ENCODE data around the gene NEDD4.
"Not testable (repeated sequence)": the region's sequence is repeated elsewhere in the genome, so short reads cannot be mapped to it uniquely, and the experiment has no call there.

NEDD4 gene

DNA sequence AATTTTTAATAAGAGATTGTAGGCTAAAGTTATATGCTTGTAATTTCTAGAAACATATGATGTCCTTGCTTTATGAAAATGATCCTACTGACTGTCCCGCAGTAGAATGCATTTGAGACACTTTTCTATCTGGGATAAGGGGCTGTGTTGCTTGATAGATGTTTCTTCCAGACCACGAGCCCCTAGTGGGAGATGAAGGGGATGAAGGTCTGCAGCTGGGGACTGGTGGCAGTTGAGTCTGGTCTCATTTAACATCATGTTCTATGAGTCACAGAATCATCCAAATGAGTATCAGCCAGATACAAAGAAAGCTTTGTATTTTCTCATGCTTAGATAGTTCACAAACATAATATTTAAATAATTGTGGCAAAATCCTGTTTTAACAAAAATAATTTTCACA, 166.2 kb downstream of the NEDD4 start:
- DNase-seq (ENCODE audit: low read depth in 2 of 2): no peak

DNA sequence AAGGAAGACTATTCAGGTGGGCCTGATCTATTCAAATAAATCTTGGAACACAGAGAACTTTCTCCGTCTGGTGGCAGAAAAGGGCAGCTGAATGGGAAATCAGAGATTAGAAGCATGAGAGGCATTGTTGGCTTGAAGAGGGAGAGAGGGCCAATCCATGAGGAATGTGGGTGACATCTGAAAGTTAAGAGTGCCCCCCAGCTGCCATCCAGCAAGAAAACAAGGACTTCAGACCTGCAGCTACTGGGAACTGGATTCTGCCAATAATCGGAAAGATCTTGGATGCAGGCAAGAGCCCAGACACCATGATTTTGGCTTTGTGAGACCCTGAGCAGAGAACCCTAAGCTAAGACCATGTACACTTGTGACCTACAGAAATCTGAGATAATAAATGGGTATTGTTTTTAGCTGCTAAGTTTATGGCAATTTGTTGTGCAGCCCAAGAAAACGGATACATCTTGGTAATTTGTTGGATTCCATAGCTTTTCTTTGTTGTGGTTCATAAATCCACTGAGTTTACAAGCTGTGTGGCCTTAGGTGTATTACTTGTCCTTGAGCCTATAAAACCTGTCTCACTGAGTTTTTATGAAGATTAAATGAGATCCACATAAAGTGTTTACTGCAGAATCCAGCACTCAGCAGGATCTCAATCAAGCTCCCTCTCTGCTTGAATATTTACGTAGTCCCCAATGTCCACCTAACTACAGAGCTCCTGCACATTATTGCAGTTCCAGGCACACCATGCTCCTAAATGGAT, 168.4 kb downstream of the NEDD4 start:
- no peak for DNase-seq (ENCODE audit: low read depth in 2 of 2)

DNA sequence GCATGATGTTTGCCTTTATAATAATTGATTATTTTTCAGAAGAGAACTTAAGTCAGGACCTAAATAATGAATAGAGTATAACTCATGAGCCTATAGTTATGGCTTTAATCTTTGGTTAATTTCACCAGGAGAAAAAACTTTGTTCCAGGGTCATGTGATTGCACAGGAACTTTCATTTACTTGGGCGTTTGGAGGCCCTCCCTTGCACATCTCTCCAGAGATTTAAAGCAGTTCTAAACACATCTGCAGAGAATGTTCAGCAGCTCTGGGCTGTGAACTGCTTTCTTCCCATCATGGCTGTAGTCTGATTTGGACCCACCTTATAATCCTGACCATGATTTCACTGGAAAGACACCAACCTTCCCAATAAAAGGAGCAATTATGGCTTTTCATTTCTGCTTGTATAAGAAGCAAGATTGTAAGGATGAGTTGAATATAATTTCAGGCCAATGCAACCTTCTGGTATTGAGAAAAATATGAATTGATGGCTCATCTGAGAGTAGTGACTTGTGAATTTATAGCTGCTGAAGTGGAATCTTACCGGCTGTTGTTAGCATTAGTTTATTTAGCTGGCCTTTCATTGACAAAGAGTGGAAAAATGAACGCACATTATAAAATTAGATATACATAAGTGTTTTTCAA, 169.6 kb downstream of the NEDD4 start:
- no peak for DNase-seq (ENCODE audit: low read depth in 2 of 2)

DNA sequence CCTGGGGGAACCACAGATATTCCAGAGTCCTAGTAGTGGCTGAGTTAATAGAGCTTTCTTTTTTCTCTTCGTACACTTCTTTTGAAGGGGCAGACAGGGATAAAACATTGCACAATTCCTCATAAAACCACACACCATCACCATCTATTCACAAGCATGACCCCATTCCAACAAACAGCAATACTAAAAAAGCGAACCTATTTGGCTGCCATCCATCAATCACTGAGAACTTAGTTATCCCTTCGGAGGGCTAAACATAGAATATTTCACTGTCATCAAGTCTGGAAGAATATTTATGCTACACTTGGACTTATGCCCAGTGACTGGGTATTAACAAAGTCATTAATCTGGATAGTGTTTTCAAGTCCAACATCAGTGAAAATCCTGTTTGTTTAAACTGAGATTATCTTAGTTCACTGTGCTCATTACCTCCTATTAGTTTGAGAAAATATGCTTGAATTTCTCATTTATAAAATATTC, 170.2 kb downstream of the NEDD4 start:
- DNase-seq (ENCODE audit: low read depth in 2 of 2): no peak

DNA sequence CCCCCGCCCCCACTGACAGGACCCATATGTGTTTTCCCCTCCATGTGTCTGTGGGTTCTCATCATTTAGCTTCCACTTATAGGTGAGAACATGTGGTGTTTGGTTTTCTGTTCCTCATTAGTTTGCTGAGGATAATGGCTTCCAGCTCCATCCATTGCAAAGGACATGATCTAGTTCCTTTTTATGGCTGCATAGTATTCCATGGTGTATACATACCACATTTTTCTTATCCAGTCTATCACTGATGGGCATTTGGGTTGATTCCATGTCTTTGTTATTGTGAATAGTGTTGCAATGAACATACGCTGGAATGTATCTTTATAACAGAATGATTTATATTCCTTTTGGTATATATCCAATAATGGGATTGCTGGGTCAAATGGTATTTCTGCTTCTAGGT, 171.7 kb downstream of the NEDD4 start:
- not testable (repeated sequence) for DNase-seq (ENCODE audit: low read depth in 2 of 2)

DNA sequence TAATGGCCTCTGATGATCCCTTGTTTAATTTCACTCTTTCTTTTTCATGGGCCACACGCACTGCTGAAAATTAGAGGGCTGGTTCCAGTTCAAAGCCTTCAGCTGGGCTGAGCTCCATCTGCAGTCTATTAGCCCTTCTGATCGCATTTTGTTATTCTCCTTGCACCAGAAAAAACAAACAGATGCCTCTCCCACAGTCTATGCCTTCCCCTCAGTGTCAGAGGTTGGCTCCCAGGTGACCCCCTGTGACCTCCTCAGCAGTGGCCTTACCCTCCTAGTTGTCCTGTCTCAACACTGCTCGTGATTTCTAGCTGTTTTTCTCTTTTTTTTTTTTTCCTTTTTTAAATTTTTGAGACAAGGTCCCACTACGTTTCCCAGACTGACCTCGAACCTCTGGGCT, 173.4 kb downstream of the NEDD4 start:
- DNase-seq (ENCODE audit: low read depth in 2 of 2): no peak

DNA sequence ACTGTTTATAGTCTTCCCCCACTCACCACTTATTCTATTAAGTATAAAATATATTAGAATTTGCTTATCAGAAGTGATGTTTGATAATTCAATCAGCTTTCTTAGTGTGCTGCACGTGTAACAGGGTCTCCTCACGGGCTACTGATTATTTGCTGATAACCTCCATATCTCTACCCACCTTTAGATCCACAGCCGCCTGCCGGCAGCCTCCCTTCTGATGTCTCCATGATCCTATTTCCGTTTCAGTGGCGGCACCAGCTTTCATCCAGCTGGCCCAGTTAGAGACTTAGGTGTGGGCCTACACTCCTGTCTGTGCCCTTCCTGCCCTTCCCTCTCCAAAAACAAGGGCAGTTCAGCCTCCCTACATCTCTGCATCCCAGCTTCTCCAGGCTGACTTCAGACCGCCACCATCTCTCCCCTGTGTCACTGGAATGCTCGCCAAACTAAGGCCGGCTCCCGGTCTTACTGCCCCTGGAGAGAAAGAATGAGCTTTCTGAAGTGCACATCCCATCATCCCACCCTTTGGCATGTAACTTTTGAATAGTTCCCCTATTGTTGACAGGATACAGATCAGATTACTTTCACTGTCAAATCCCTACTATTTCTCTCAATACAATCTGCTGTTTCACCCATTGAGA, 173.9 kb downstream of the NEDD4 start:
- DNase-seq (ENCODE audit: low read depth in 2 of 2): no peak

DNA sequence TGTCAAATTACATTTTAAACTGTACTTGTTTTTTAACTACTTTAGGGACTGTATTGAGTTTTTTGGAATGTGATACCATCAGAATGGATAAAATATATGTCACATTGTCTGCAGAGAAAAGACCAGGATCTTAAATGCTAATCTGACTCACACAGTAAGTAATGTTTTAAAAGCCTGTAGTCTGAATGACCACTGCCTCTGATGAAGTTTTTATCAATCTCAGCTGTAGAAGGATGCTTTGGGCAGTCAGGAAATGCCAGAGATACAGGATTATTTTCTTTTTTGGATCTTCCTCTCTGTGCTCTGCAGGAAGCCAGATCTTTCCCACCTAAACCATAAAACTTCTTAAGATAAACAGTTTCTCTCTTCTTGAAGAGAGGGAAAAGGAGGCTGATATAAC, 177.4 kb downstream of the NEDD4 start:
- no peak for DNase-seq (ENCODE audit: low read depth in 2 of 2)

DNA sequence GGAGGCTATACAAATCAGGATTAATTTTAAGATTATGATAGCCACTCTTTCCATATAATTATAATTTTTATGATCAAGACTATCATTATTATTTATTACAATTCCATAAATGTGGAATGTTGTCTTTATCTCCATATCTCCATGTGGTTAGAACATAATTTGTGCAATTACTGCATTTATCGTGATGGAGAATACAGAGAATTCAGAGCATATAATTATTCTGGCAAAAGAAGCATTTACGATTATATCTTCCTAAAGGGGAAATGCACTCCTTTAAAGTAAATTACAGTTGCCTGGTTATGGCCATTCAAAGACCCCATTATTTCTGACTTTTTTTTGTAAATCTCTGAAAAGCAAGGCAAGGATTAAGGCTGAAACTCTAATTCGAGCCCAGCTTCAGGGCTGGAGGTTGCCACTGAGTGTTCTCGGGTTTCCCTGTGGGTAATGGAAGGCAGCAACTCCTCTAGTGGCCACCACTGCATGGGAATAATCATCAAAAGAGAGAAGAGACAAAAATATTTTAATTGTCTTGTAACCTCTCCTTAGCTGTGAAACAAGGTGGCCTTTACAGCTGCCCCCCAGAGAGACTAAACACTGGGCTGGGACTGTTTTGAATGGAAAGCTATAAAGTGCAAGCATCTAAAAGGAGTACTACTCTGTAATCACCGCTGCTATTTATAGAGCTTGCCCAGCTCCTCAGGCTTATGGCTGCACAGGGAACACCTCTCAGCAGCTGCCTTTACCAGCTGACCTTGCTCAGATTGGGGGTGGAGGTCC, 190.6 kb downstream of the NEDD4 start:
- DNase-seq (ENCODE audit: low read depth in 2 of 2): no peak

DNA sequence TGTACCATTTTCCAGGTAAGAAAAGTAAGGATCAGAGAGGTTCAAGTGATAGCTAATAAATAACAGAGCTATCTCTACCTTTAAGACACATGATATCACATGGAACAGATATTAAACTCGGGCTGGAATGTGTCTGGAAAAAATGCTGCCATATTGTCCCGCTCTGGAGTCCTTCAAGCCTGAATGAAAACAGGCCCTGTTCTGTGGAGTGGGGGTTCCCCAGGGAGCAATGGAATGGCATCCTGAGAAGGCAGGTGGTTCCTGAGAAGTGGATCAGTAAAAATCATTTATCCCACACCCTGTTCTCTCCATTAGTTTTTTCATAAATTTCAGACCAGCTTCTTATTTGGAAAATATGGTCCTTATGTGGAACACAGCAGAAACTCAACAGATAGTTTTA, 193.2 kb downstream of the NEDD4 start:
- DNase-seq (ENCODE audit: low read depth in 2 of 2): no peak

DNA sequence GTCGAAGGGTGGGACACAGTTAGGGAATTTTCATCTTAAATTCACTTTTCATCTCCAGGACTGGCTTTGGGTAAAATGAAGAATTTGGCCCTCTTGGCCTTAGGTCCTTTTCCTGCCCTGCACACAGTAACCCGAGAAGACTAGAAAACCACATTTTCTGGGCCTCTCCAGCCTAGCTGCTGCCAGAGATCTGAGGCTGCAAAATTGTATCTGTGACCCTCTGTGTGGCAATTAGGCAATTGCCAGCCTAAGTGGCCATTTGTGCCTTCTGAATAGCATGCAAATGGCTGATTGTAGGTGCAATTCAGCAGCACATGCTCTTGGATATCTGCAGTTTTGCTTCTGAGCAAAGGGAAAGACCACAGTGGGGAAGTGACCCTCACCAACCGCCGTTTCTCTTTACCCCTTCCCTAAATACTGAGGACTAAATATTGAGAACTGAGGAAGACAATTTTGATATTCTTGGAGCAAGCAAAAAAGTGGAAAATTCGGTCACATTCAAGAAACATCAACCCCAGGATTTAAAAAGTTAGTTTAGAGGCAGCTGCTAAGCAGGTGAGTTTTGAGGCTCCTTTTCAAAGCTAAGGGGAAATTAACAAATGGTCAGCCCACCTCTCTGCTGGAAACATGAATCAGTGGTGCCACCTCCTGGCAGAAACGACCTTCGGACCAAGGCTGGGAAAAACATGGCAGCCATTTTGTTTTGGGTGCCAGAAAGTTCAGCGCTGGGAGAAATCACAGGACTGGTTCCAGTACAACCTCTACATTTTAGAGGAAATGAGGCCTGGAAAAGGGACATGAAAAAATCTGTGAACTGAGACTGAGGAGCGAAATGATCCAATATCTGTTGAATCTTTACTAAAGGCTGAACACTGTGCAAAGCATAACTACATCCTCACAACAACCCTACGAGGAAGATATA, 193.9 kb downstream of the NEDD4 start:
- no peak for DNase-seq (ENCODE audit: low read depth in 2 of 2)

DNA sequence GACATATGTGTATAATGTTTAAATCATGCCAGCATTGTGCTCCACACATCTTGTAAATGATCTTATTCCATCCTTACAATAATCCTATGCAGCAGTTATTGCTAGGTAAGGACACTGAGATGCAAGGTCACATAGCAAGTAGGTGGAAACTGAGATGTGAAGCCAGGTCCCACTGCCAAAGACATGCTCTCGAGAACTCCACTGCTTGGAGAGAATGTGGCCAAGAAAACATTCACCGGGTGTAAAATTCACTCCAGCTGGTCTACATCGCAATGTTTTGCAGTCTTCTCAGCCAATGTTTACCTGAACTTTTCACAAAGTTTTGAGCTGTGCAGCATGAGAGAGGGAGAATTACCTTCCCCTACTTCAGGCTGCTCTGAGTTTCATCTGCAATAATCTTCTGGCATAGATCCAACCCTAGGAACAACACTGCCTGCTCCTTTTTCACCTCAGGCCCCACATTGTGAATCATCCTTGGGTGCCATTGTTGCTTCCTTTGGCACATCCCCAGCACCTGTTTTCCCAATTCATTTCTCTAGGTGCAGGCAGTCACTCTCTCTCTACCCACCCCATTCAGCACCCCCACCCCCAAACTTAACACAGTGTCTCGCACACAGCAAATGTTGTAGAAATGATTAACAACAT, 197.0 kb downstream of the NEDD4 start:
- DNase-seq (ENCODE audit: low read depth in 2 of 2): no peak

DNA sequence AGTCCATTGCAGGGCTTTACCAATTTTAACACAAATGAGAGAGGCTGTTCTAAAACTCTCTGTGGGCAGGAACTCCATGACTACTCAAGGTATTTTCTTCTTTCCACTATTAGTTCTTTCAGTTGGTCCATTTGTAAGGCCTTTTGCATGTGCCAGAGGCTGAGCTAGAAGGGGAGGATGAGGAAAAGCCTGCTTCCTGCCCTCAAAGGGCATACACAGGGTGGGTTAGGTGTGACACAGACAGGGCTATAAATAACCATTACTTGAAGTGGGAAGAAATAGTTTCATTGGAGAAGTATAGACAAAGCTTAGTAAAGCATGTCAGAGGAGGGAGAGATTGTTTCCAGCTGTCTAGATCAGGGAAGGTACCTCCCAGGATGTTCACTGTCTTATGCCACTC, 198.4 kb downstream of the NEDD4 start:
- DNase-seq (ENCODE audit: low read depth in 2 of 2): no peak

DNA sequence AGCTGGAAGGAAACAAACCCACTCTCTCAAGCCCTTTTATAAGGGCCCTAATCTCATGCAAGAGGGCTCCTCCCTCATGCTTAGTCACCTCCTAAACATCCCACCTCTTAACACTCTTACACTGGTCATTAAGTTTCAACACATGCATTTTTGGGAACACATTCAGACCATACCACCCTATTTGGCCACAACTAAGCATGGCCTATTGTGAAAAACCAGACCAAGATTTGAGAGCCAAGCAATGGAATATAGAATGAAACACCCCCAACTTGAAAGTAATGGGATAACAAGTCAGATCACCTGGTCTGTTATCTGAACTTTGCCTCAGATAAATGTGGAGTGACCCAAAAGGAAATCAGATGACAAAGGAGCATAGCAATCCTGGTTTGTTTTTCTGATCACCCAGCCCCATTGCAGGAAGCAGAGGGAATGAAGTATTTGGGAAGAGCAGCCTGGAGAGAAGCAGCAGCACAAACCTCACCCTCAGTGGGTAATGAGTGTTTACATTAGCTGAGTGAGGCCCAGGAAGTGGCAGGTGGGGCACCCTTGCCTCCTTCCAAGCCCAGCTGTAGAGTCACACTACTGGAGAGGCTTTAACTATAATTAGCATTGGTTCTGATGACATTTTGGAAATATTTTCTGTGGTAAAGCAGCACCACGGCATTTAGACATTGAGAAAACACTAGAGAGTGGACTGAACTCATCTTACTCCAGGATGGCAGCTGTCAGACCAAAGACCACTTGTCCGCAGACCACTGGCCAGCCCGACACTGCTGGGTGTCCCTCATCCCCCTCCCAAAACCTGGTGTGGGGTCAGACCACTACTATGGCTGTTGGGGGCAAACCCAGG, 201.6 kb downstream of the NEDD4 start:
- no peak for DNase-seq (ENCODE audit: low read depth in 2 of 2)

DNA sequence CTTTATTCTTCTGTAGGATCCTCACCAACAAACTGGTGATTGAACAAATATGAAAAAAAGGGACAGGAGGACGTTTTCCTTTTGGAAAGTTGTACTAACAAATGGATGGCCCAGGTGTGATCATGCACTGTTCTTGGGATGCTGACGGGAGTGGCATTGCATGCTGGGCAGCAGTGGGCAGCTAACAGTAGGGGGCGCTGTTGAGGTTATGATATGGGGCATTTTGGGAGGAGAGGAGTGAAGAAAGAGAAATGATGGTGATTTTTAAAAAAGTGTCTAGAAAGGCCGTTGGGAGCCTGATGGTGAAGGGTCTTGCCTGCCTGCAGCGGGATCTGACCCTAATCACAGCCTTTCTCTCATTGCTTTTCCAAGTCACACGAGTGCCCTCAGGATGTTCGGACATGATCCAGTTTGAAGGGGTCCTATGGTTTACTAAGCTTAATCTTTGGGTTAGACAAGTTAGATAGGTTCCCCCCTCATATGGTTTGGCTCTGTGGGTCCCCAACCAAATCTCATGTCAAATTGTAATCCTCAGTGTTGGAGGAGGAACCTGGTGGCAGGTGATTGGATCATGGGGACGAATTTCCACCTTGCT, 204.2 kb downstream of the NEDD4 start:
- peak in 1 of 2 donors; percentile 13 for DNase-seq (ENCODE audit: low read depth in 2 of 2)

DNA sequence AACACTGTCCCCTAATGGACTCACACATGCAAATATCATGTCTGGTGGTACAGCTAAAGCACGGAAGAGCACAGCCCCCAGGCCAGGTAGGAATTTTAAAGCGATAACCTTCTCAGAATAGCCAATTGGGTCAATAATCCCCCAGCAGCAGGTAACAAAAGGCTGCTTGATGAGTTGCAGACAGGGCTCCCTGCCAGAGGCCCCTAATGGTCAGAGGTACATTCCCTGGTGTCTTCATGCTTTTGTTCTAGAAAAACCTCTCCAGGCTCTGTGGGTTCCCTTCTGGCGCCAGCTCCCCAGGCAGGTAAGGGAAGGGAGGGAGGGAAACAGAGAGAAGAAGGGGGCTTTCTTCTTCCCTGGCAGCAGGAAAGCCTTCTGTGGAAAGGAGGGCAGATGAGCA, 207.1 kb downstream of the NEDD4 start:
- no peak for DNase-seq (ENCODE audit: low read depth in 2 of 2)

DNA sequence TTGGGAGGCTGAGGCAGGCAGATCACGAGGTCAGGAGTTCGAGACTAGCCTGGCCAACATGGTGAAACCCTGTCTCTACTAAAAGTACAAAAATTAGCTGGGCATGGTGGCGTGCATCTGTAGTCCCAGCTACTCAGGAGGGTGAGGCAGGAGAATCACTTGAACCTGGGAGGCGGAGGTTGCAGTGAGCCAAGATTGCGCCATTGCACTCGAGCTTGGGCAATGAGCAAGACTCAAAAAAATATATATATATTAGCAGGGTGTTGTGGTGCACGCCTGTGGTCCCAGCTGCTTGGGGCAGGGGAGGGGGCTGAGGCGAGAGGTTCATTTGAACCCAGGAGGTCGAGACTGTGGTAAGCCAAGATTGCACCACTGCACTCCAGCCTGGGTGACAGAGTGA, 207.8 kb downstream of the NEDD4 start:
- not testable (repeated sequence) for DNase-seq (ENCODE audit: low read depth in 2 of 2)

DNA sequence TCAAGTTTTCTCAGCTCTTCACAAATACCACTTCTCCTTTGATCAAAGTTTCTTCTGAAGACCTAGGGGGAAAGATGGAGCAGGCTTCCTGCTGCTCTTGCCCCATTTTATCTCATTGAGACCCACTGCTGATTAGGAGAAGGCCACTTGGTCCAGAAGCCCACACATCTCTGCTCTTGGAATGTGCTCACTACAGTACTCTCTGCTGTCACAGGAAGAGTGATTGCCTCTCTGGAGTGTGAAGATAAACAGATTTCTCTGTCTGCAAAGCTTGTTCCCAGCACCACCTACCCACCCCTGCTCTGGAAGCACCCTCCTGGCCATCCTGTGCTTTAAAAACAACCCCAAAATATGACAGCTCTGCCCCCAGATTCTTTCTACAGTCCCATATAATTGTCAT, 209.1 kb downstream of the NEDD4 start:
- no peak for DNase-seq (ENCODE audit: low read depth in 2 of 2)

DNA sequence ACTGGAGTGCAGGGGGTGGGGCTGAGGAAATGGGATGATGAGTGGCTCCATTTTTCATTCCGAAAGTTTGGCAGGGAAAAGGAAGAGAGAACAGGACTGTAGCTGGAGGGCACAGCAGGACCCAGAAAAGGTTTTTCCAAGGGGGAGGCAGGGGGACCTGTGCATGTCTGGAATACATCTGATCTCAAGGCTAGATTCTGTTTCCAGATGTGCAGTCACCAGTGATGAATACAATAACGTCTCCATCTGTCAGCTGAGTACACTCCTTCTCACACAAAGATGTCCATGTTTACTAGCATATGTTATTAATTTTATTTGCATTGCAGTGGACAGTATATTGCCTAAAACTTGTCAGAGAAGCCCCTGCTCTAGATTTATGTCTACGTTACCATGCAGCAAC, 210.5 kb downstream of the NEDD4 start:
- no peak for DNase-seq (ENCODE audit: low read depth in 2 of 2)
